Karpas-422 (cell line): ENCODE data around the gene RBM5. TPM values are rescaled to one million over a fixed set of nuclear protein-coding genes. Genes with fewer than 3 reads are reported as not detected.
A peak's percentile ranks its signal among the peaks of the same experiment; 100 is the strongest.

ENCODE experiments used
- DNase-seq: peaks from one replicate; pipeline ENCODE4 v3.0.0-alpha.2; 2015
- H2AFZ ChIP-seq: fragments of 200-600 bp; sonication (generic); 2 replicates; pipeline ENCODE4 v1.6.1; 2014; ENCODE audit warnings: antibody characterized with exemption, low read length, mixed read lengths
- H3K27ac ChIP-seq: fragments of 200-600 bp; sonication (generic); 2 replicates; pipeline ENCODE4 v1.5.1; 2014; ENCODE audit warnings: mild to moderate bottlenecking, low read length, moderate library complexity
- H3K27me3 ChIP-seq: fragments of 200-600 bp; sonication (generic); 2 replicates; pipeline ENCODE4 v1.6.1; 2014; ENCODE audit warnings: low read length, mixed read lengths
- H3K36me3 ChIP-seq: fragments of 200-600 bp; sonication (generic); 2 replicates; pipeline ENCODE4 v1.6.1; 2014; ENCODE audit warnings: low read length, mixed read lengths; ENCODE audit not compliant: insufficient read depth
- H3K4me1 ChIP-seq: fragments of 200-600 bp; sonication (generic); 2 replicates; pipeline ENCODE4 v1.6.1; 2014; ENCODE audit warnings: mild to moderate bottlenecking, low read length, mixed read lengths
- H3K4me2 ChIP-seq: fragments of 200-600 bp; sonication (generic); 2 replicates; pipeline ENCODE4 v1.6.1; 2014; ENCODE audit warnings: low read length, low read depth, mild to moderate bottlenecking; ENCODE audit not compliant: poor library complexity, severe bottlenecking
- H3K4me3 ChIP-seq: fragments of 200-600 bp; sonication (generic); 2 replicates; pipeline ENCODE4 v1.5.1; 2014; ENCODE audit warnings: mild to moderate bottlenecking, antibody characterized with exemption, low read length, mixed read lengths
- H3K79me2 ChIP-seq: fragments of 200-600 bp; sonication (generic); 2 replicates; pipeline ENCODE4 v1.6.1; 2014; ENCODE audit warnings: mild to moderate bottlenecking, low read length, mixed read lengths
- H3K9ac ChIP-seq: fragments of 200-600 bp; sonication (generic); 2 replicates; pipeline ENCODE4 v1.6.0; 2014; ENCODE audit warnings: low read length
- H3K9me2 ChIP-seq: fragments of 200-600 bp; sonication (generic), shearing (Covaris generic); replicated peaks from 2 replicates; pipeline ENCODE4 v1.6.0; 2014; ENCODE audit warnings: mild to moderate bottlenecking, low read length, moderate library complexity; ENCODE audit not compliant: insufficient read depth
- H3K9me3 ChIP-seq: fragments of 300-700, 200-600 bp; sonication (generic); 2 replicates; pipeline ENCODE4 v1.6.1; 2014; ENCODE audit warnings: low read length, mixed read lengths
- H4K20me1 ChIP-seq: fragments of 200-600 bp; sonication (generic); 2 replicates; pipeline ENCODE4 v1.6.1; 2014; ENCODE audit warnings: mild to moderate bottlenecking, antibody characterized with exemption, low read length, low read depth; ENCODE audit not compliant: insufficient read depth
- total RNA-seq: library from RNA; depleted of rRNA; stranded (reverse); fragments of >200 nt; shearing (Covaris generic); gene quantifications from 2 replicates; pipeline ENCODE4 v1.2.3, GENCODE V29; 2014; ENCODE audit warnings: low replicate concordance

The RBM5 gene
- total RNA-seq, 1 experiment from 2014 or later, result 239 TPM

DNA sequence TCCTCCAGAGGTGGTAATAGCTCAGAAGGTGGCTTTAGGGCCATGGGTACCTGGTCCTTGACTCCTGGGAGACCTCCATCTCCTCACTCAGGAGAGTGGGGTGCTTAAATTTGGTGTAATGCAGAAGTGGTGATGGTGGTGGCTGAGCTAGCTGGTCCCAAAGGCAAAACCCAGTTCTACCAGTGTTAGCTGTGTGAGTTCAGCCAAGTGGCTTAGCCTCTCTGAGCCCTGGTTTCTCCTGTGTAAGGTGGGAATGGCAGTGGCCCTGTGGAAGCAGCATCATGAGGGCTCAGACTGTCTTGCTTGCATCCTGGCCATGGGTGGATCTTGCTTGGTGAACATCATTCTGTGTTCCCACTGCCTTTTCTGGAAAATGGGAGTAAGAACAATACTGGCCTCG lies 75.8 kb downstream of the RBM5 start:
- no peak overlapping the region for H2AFZ ChIP-seq
- no peaks in the 10 kb centered on the region for H3K9me3 ChIP-seq
- no peaks in the 10 kb centered on the region for H3K4me1 ChIP-seq
- H3K36me3 ChIP-seq, result no peaks in the 10 kb centered on the region
- H4K20me1 ChIP-seq, result no peaks in the 10 kb centered on the region
- DNase-seq, result no peak
- no peaks in the 10 kb centered on the region for H3K9me2 ChIP-seq
- H3K79me2 ChIP-seq, result no peaks in the 10 kb centered on the region
- H3K4me2 ChIP-seq, result no peak overlapping the region
- H3K27ac ChIP-seq, result no peak overlapping the region
- no peaks in the 10 kb centered on the region for H3K27me3 ChIP-seq
- H3K9ac ChIP-seq, result no peak overlapping the region
- H3K4me3 ChIP-seq, result no peak overlapping the region

DNA sequence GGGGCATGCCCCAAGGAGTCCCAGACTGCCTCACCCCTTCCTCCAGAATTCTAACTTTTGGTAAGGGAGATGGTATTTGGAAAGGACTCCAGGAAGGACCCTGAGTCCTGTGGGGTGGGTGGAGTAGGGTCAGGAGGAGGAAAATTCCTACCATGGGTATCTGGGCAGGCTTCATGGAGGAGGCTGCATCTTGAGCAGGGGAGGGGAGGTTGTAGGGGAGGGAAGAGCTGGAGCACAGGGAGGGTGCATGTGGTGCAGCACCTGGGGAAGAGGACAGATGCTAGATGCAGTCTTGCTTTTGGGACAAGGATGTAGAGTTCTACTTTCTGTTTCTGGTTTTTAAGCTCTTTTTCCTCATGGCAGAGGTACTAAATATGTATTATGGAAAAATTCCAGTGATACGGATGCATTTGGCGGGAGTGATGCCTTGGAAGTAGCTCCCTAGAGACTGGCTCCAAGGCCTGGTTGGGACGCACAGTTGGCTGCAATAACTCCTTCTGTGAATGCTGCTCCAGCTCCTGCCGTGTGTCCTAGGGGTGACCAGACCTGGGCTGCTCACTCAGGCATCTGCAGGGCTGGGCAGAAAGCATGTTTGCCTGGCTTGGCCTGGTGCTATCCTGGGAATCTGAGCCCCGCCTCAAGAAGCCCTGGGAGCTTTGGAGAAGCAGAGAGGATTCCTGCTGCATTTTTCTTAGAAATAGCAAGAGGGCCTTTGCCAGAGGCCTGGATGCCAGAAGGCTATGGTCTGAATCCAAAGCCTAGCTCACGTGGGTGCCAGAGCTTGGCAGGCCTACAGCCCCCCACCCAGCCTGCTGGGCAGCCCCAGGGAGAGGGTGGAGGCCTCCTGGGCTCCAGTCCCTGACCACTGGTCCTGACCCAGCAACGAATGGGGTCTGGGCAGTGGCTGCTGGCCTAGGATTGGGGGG lies 76.5 kb downstream of the RBM5 start:
- Histone ChIP-seq H3K4me1 (no peaks in the 10 kb centered on the region), H2AFZ (no peak overlapping the region), H4K20me1 (no peaks in the 10 kb centered on the region), H3K9ac (no peak overlapping the region), H3K27me3 (no peaks in the 10 kb centered on the region), H3K79me2 (no peaks in the 10 kb centered on the region), H3K27ac (no peak overlapping the region), H3K36me3 (no peaks in the 10 kb centered on the region), H3K4me2 (no peak overlapping the region), H3K4me3 (no peak overlapping the region), H3K9me2 (no peaks in the 10 kb centered on the region), H3K9me3 (no peaks in the 10 kb centered on the region)
- no peak for DNase-seq

GRCh38 chr3:50165910-50166538 lies 77.3 kb downstream of the RBM5 start:
- Histone ChIP-seq H3K9ac (no peak overlapping the region), H3K36me3 (no peaks in the 10 kb centered on the region)
- no peak for DNase-seq

GRCh38 chr3:50166620-50167019 lies 77.9 kb downstream of the RBM5 start:
- H3K9ac ChIP-seq, result no peak overlapping the region
- no peak overlapping the region for H3K27ac ChIP-seq
- H2AFZ ChIP-seq, result no peak overlapping the region
- no peaks in the 10 kb centered on the region for H3K9me2 ChIP-seq
- no peaks in the 10 kb centered on the region for H3K27me3 ChIP-seq
- no peak for DNase-seq
- no peak overlapping the region for H3K4me3 ChIP-seq
- no peak overlapping the region for H3K4me2 ChIP-seq
- H3K36me3 ChIP-seq, result no peaks in the 10 kb centered on the region
- no peaks in the 10 kb centered on the region for H3K79me2 ChIP-seq
- no peaks in the 10 kb centered on the region for H3K4me1 ChIP-seq
- no peaks in the 10 kb centered on the region for H3K9me3 ChIP-seq
- no peaks in the 10 kb centered on the region for H4K20me1 ChIP-seq

More at GRCh38 chr3:50165910-50166538, 77.3 kb downstream of the RBM5 start:
- no peaks in the 10 kb centered on the region for H3K9me3 ChIP-seq
- no peaks in the 10 kb centered on the region for H3K79me2 ChIP-seq
- H3K4me2 ChIP-seq, result no peak overlapping the region
- no peaks in the 10 kb centered on the region for H3K27me3 ChIP-seq
- no peak overlapping the region for H2AFZ ChIP-seq
- H3K4me3 ChIP-seq, result no peak overlapping the region
- H3K4me1 ChIP-seq, result no peaks in the 10 kb centered on the region
- H4K20me1 ChIP-seq, result no peaks in the 10 kb centered on the region
- no peak overlapping the region for H3K27ac ChIP-seq
- H3K9me2 ChIP-seq, result no peaks in the 10 kb centered on the region

GRCh38 chr3:50167069-50167840 lies 78.5 kb downstream of the RBM5 start:
- Histone ChIP-seq H3K27ac (no peak overlapping the region), H3K79me2 (no peaks in the 10 kb centered on the region), H2AFZ (no peak overlapping the region), H3K36me3 (no peaks in the 10 kb centered on the region), H3K27me3 (no peaks in the 10 kb centered on the region), H3K4me2 (no peak overlapping the region), H3K9me2 (no peaks in the 10 kb centered on the region), H3K9me3 (no peaks in the 10 kb centered on the region), H4K20me1 (no peaks in the 10 kb centered on the region), H3K9ac (no peak overlapping the region), H3K4me1 (no peaks in the 10 kb centered on the region), H3K4me3 (no peak overlapping the region)
- no peak for DNase-seq

DNA sequence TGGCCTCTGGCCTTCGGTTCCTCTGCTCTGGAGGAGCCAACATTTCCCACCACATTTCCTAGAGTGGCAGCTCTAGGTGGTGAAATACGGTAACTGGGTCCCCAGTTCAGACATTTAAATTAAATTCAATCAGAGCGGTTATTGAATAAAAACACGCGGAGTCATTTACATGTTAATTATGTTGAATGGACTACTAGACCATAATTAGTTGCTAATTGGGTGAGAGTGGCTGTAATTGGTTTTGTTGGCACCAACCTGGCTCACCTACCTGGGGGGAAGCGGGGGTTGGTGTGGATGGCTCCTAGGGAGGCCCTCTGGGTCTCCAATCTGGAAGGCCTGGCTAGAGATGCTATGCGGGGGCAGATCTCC lies 79.1 kb downstream of the RBM5 start:
- H3K4me1 ChIP-seq, result no peaks in the 10 kb centered on the region
- H3K36me3 ChIP-seq, result no peaks in the 10 kb centered on the region
- H3K4me3 ChIP-seq, result no peak overlapping the region
- peak; percentile 47 for DNase-seq
- H3K9ac ChIP-seq, result no peak overlapping the region
- no peak overlapping the region for H2AFZ ChIP-seq
- no peak overlapping the region for H3K27ac ChIP-seq
- no peaks in the 10 kb centered on the region for H4K20me1 ChIP-seq
- H3K9me2 ChIP-seq, result no peaks in the 10 kb centered on the region
- no peaks in the 10 kb centered on the region for H3K27me3 ChIP-seq
- no peaks in the 10 kb centered on the region for H3K79me2 ChIP-seq
- H3K4me2 ChIP-seq, result no peak overlapping the region
- no peaks in the 10 kb centered on the region for H3K9me3 ChIP-seq

GRCh38 chr3:50168388-50168787 lies 79.7 kb downstream of the RBM5 start:
- H3K36me3 ChIP-seq, result no peaks in the 10 kb centered on the region
- no peak overlapping the region for H2AFZ ChIP-seq
- no peak overlapping the region for H3K4me3 ChIP-seq
- no peaks in the 10 kb centered on the region for H3K9me2 ChIP-seq
- no peak for DNase-seq
- H3K4me1 ChIP-seq, result no peaks in the 10 kb centered on the region
- H3K27ac ChIP-seq, result no peak overlapping the region
- H3K9ac ChIP-seq, result no peak overlapping the region
- no peaks in the 10 kb centered on the region for H3K27me3 ChIP-seq
- no peaks in the 10 kb centered on the region for H4K20me1 ChIP-seq
- H3K9me3 ChIP-seq, result no peaks in the 10 kb centered on the region
- no peaks in the 10 kb centered on the region for H3K79me2 ChIP-seq
- no peak overlapping the region for H3K4me2 ChIP-seq
